HG03442 (cell line): ENCODE results near the gene NFX1.
"Not testable (repeated sequence)": the region's sequence is repeated elsewhere in the genome, so short reads cannot be mapped to it uniquely, and the experiment has no call there.

Source experiments
- ATAC-seq: cut with Tn5 transposase; IDR thresholded peaks from one replicate; pipeline ENCODE4 v1.9.1; 2021; ENCODE audit warnings: mild to moderate bottlenecking, moderate library complexity; ENCODE audit not compliant: unreplicated experiment

Gene NFX1

GRCh38 chr9:33354651-33355211 lies 64.4 kb downstream of the NFX1 start:
- ATAC-seq: no peak

GRCh38 chr9:33355933-33356332 lies 65.6 kb downstream of the NFX1 start:
- ATAC-seq: no peak

DNA sequence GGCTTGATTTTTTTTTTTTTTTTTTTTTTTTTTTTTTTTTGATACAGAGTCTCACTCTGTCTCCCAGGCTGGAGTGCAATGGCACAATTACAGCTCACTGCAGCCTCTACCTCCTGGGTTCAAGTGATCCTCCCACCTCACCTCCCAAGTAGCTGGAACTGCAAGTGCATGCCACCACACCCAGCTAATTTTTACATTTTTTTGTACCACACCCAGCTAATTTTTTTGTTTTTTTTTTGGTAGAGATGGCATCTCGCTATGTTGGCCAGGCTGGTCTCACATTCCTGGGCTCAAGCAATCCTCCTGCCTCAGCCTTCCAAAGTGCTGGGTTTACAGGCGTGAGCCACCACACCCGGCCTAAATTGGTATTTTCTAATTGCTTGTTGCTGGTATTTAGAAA lies 68.3 kb downstream of the NFX1 start:
- ATAC-seq: not testable (repeated sequence)

DNA sequence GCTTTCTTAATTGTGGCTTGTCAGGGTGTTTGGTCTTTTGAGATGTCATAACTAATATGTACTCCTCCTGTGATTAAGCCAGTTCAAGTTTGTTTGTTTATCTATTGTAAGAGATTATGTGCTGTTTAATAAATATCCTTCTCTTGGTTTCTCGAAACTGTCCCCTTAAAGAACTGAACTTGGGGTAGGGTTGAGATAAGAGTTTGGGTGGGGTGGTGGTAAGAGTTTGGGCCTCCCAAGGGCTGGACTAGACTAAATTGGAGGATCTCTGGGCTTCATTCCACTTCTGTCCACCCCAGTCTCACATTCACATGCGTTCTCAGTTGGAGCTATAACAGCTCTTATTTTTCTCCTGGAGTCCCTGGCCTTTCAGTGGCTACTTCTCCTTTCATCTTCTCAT lies 73.8 kb downstream of the NFX1 start:
- ATAC-seq: no peak

GRCh38 chr9:33364814-33365213 lies 74.5 kb downstream of the NFX1 start:
- not testable (repeated sequence) for ATAC-seq

- ATAC-seq: no peak
Measured at GRCh38 chr9:33366979-33367480, 76.7 kb downstream of the NFX1 start.

- no peak for ATAC-seq
Measured at GRCh38 chr9:33372900-33373299, 82.6 kb downstream of the NFX1 start.

DNA sequence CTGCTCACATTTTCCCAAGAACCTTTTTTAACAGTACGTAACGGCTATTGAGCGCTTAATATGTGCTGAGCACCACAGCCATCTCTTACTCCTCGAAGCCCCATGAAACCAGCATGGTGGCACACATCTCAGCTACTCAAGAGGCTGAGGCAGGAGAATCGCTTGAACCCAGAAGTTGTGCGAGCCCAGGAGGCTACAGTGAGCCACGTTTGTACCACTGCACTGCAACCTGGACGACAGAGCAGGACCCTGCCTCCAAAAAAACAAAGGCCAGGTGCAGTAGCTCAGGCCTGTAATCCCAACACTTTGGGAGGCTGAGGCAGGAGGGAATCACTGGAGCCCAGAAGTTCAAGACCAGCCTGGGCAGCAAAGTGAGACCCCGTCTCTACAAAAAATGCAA lies 83.9 kb downstream of the NFX1 start:
- no peak for ATAC-seq

DNA sequence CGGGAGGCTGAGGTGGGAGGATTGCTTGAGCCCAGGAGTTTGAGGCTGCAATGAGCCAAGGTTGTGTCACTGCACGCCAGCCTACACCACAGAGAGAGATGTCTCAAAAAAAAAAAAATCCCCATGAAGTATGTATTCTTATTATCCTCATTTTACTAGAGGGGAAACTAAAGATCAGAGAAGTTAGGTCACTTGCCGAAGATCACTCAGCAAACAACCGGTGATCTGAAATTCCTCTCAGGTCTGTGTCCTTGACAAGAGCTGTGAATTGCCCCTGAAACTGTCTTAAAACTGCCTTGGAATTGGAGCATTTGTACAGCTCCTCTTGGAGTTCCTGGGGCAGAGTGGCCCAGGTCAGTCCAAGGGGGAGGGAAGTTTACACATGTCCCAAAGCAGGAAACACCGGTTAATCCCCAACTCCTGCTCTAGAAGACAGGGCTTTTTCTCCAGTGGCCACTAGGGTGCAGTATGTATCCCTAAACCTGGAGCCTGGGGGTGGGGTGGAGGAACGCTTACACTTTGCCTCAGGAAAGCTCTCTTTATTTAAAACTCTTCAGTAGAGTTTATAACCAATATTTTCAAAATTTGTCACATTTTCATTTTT lies 84.4 kb downstream of the NFX1 start:
- ATAC-seq: no peak

GRCh38 chr9:33375238-33375840 lies 85.0 kb downstream of the NFX1 start:
- no peak for ATAC-seq

DNA sequence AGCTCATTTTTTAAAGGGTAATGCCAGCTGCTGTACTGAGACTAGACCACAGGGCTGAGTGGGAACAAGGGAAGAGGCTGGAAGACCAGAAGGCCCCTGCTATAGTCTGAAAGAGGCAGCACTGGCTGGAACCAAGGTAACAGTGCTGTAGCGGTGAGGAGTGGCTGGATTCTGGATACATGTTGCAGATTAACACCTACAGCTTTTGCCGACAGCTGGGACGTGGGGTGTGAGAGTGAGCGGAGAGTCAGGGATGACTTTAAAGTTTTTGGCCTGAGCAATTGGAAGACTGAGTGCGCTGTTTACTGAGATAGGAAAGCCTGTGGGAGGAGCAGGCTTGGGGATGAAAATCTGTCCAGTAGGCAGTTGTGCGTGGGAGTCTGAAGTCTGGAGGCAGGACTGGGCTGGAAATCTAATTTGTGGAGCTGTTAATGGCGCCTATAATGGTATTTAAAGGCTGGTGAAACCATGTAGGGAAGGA lies 85.6 kb downstream of the NFX1 start:
- no peak for ATAC-seq

- no peak for ATAC-seq
Measured at GRCh38 chr9:33377089-33377715, 86.9 kb downstream of the NFX1 start.

DNA sequence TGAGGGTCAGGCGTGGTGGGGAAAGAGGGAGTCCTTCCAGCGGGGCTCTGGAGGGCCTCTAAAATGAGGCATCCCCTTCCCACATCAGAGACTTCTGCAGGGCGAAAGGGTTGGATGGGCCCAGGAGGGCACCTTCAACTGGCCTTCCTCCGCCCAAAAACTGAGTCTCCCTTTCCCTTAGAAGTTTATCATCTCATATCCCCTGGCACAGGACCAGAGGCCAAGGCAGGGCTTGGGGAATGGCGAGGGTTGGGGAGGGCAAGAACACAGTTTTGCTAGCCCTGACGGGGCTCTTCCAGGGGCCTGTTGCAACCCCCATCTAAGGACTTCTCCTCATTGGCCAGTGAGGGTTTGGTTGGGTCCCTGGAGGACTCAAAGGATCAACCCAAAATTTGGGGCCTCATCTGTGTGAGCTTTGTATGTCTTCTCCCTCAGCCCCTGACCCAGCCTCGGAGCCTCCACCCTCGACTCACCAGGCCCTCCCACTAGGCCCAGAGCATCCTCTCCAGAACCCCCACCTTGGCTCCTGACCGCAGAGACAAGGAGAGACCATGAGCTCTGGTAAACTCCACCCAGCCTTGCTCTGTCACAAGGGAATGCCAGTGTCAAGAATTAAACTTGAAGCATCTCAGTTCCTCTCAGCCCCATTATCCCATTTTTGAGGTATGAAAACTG lies 87.9 kb downstream of the NFX1 start:
- no peak for ATAC-seq

- no peak for ATAC-seq
Measured at GRCh38 chr9:33379666-33380389, 89.5 kb downstream of the NFX1 start.

DNA sequence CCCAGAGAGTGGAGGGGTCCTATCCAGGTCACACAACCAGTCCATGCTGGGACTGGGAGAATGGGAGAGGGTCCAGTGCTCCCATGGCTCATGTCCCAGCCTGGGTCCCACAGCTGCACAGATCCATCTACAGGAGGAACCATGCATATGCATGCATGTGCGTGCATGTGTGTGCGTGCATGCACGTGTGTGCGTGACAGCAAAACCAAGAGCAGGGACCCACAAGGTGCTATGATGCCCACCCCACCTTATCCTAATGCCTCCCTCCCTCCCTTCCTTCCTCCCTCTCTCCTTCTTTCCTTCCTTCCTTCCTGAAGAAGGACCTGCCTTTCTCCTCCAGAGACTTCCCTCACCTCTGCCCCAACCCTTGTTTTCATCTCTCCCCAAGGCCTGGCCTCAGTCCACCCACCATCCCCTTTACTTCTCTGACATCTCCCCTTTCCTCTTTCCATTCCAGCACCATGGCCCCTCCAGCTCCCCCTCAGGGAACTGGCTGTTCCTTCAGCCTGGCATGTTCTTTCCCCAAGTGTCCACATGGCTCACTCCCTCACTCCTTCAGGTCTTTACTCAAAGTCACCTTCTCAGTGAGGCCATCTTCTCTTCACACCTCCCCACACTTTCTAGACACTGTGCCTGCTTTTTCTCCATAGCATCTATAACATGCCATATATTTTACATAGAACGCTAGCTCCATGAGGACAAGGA lies 90.2 kb downstream of the NFX1 start:
- no peak for ATAC-seq

- ATAC-seq: no peak
Measured at GRCh38 chr9:33381231-33381791, 91.0 kb downstream of the NFX1 start.

- ATAC-seq: not testable (repeated sequence)
Measured at GRCh38 chr9:33382397-33382796, 92.1 kb downstream of the NFX1 start.

DNA sequence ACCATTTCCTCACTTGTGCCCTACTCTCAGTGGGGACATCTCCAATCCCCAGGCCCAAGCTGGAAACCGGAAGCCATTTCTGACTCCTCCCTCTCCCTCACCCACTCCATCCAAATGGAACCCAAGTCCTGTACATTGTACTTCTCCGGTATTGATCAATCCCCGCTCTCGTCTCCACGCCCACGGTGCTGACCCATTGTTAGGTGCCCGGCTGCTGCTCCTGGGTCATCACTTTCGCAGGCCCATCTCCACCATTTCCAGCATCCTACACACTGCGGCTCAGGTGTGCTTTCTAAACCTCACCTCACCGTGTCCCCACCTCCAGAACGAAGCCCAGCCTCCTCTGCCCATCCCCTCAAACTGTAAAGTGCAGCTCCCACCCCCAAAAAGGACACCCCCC lies 93.1 kb downstream of the NFX1 start:
- ATAC-seq: not testable (repeated sequence)

DNA sequence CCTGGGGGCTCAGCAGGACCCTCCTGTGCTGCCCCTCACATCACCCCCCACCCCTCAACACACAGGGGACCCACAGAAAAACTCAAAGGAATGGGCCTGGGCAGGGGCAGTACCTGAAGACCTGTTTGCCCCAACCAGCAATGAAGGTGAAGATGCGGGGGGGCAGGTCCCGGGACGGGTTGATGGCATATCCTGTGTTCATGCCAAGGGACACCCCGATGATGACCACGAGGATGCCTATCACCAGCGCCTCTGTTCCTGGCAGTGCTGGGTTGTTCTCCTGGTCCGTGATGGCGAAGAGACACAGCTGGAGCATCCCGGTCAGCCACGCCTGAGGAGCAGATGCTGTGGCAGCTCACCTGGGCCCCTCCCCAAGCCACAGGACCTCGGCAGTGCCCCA lies 95.2 kb downstream of the NFX1 start:
- not testable (repeated sequence) for ATAC-seq
